ENCODE results near the gene POTEJ. TPM values are rescaled to one million over a fixed set of nuclear protein-coding genes. Genes with fewer than 3 reads are reported as not detected.
"Not testable (repeated sequence)": the region's sequence is repeated elsewhere in the genome, so short reads cannot be mapped to it uniquely, and the experiment has no call there.

POTEJ gene
- polyA plus RNA-seq, 3 donors = not detected

DNA sequence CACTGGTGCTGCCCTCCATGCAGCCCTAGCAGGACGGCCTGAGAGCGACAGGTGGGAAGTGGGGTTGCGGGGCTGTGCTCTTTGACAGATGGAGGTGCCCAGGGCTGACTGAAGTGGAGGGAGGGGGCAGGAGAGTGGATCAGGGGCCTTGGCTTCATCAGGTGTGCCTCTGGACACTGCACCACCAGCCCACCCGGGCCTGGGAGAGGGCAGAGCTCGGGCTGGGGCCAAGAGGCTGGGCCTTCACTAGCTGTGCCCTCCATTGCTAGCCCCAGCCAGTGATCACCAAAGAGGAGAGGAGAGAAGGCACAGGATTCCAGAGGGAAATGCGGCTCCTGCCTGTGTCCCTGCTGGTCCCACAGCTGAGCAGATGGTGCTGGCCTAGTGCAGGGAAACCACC lies 14.5 kb upstream of the POTEJ start:
- H3K4me1 Mint-ChIP-seq = not testable (repeated sequence)

DNA sequence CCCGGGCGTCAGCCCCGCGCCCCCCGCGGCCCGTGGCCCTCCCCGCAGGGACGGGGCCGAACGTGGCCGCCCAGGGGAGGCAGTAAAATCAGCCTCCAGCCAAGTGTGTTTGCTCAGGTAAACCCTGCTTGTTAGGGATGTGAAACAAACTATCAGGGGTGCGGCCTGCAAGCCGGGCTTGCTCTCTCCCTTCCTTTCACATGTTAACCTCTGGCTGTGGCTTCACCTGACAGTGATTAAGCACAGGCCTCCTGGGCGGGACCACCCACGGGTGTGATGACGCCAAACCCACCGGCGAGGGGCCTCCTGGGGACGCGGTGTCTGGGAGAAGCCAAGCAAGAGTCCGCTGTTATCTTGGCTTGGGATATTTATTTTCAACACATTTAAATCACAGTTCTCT lies 13.2 kb upstream of the POTEJ start:
- H3K9me3 ChIP-seq (replicated peaks in 1 of 2; ENCODE audit: control insufficient read depth in 1 of 2, insufficient read depth in 1 of 2, low read length in 2 of 2); H3K79me2 ChIP-seq (ENCODE audit: insufficient read depth, low read length); H3K9me3 Mint-ChIP-seq; H2AFZ ChIP-seq (ENCODE audit: insufficient read depth, low read depth, low read length, poor library complexity, severe bottlenecking); H3K27ac ChIP-seq (ENCODE audit: low read depth in 1 of 2, low read length in 2 of 2); H3K27ac Mint-ChIP-seq; H3K4me3 ChIP-seq (replicated peaks in 1 of 3; ENCODE audit: low read depth in 2 of 3, low read length in 3 of 3); H3K4me3 Mint-ChIP-seq; intact Hi-C loops (cut with micrococcal nuclease); H3K27me3 ChIP-seq (ENCODE audit: control insufficient read depth in 2 of 2, insufficient read depth in 2 of 2, low read length in 2 of 2); H3K36me3 Mint-ChIP-seq; H3K9ac ChIP-seq (ENCODE audit: insufficient read depth, low read length, poor library complexity, severe bottlenecking); DNase-seq; H3K4me2 ChIP-seq (replicated peaks; ENCODE audit: extremely low read depth, low read length, poor library complexity, severe bottlenecking); H4K20me1 ChIP-seq (ENCODE audit: insufficient read depth, low read length); H3K36me3 ChIP-seq (replicated peaks in 1 of 2; ENCODE audit: control insufficient read depth in 1 of 2, insufficient read depth in 2 of 2, low read length in 2 of 2); H3K4me1 ChIP-seq (ENCODE audit: control insufficient read depth in 1 of 2, insufficient read depth in 2 of 2, low read length in 2 of 2); H3K4me1 Mint-ChIP-seq: not testable (repeated sequence)
- H3K27me3 Mint-ChIP-seq (ENCODE audit: low read depth in 3 of 3) = peaks cover 5 to 14% (median 12%) of the 10 kb centered on the region in 3 donors
- WGBS (ENCODE audit: insufficient coverage) = no CpG with 5 or more reads among the region's 22 CpGs

More for the DNA sequence above, 14.5 kb upstream of the POTEJ start:
- H3K4me1 ChIP-seq (ENCODE audit: control insufficient read depth in 1 of 2, insufficient read depth in 2 of 2, low read length in 2 of 2); H3K36me3 ChIP-seq (replicated peaks in 1 of 2; ENCODE audit: control insufficient read depth in 1 of 2, insufficient read depth in 2 of 2, low read length in 2 of 2); H4K20me1 ChIP-seq (ENCODE audit: insufficient read depth, low read length); H3K27me3 ChIP-seq (ENCODE audit: control insufficient read depth in 2 of 2, insufficient read depth in 2 of 2, low read length in 2 of 2); H3K4me3 Mint-ChIP-seq; H3K9me3 ChIP-seq (replicated peaks in 1 of 2; ENCODE audit: control insufficient read depth in 1 of 2, insufficient read depth in 1 of 2, low read length in 2 of 2); H3K4me3 ChIP-seq (replicated peaks in 1 of 3; ENCODE audit: low read depth in 2 of 3, low read length in 3 of 3); H2AFZ ChIP-seq (ENCODE audit: insufficient read depth, low read depth, low read length, poor library complexity, severe bottlenecking); intact Hi-C loops (cut with micrococcal nuclease); H3K79me2 ChIP-seq (ENCODE audit: insufficient read depth, low read length); H3K27ac ChIP-seq (ENCODE audit: low read depth in 1 of 2, low read length in 2 of 2); H3K9ac ChIP-seq (ENCODE audit: insufficient read depth, low read length, poor library complexity, severe bottlenecking); H3K4me2 ChIP-seq (replicated peaks; ENCODE audit: extremely low read depth, low read length, poor library complexity, severe bottlenecking); H3K36me3 Mint-ChIP-seq; H3K9me3 Mint-ChIP-seq; H3K27ac Mint-ChIP-seq; H3K27me3 Mint-ChIP-seq (ENCODE audit: low read depth in 3 of 3); DNase-seq: not testable (repeated sequence)
- WGBS (ENCODE audit: insufficient coverage) = no CpG with 5 or more reads among the region's 6 CpGs

DNA sequence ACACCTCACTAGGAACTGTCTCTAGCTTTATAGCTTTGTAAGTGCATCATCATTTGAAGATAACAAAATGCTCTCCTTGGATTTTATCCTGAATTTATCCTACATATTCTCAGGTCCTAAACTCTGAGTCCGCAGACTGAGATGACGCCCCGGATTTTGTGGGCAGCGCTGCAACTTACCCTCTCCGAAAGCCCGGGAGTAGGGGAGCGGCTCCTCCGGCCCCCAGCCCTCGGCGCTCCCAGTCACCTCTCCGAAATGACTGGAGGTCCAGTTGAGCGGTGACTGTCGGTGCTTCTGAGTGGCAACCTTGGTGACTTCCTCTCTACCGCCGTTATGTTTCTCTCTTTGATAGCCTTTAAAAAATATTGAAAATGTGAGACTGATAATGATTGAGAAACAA lies 12.8 kb upstream of the POTEJ start:
- not testable (repeated sequence) for H3K4me3 Mint-ChIP-seq; H3K4me1 ChIP-seq (ENCODE audit: control insufficient read depth in 1 of 2, insufficient read depth in 2 of 2, low read length in 2 of 2)
- no CpG with 5 or more reads among the region's 15 CpGs for WGBS (ENCODE audit: insufficient coverage)

DNA sequence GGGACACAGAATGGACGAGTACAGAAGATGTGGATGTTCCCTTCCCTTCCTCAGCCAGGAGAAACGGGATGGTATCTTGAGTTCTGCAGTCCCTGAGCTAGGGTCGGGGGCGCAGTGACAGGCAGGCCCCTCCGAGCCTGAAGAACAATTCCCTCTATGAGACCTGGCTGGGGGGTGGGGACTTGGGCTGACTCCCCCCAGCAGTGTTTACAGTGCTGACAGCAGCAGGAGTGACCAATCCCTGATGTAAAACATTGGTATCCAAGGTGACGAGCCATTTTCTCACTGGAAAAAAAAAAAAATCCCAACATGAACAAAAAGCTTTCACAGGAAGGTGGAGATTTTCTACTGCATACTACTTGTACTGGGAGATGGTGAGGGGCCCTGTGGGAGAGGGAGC lies 11.8 kb upstream of the POTEJ start, which contains the start of gene CFC1:
Gene CFC1, minus strand, starts transcription at position 183 of the 400 bp plus-strand sequence. CDS start 288 bp downstream, outside the sequence.
- intact Hi-C loops (cut with micrococcal nuclease); H3K27me3 ChIP-seq (ENCODE audit: control insufficient read depth in 2 of 2, insufficient read depth in 2 of 2, low read length in 2 of 2); H3K79me2 ChIP-seq (ENCODE audit: insufficient read depth, low read length); H3K9me3 ChIP-seq (replicated peaks in 1 of 2; ENCODE audit: control insufficient read depth in 1 of 2, insufficient read depth in 1 of 2, low read length in 2 of 2); H2AFZ ChIP-seq (ENCODE audit: insufficient read depth, low read depth, low read length, poor library complexity, severe bottlenecking); H3K27ac Mint-ChIP-seq; H3K4me1 ChIP-seq (ENCODE audit: control insufficient read depth in 1 of 2, insufficient read depth in 2 of 2, low read length in 2 of 2); DNase-seq; H3K4me2 ChIP-seq (replicated peaks; ENCODE audit: extremely low read depth, low read length, poor library complexity, severe bottlenecking); H3K36me3 ChIP-seq (replicated peaks in 1 of 2; ENCODE audit: control insufficient read depth in 1 of 2, insufficient read depth in 2 of 2, low read length in 2 of 2); H3K9me3 Mint-ChIP-seq; H3K4me3 ChIP-seq (replicated peaks in 1 of 3; ENCODE audit: low read depth in 2 of 3, low read length in 3 of 3); H3K36me3 Mint-ChIP-seq; H3K9ac ChIP-seq (ENCODE audit: insufficient read depth, low read length, poor library complexity, severe bottlenecking); H3K4me3 Mint-ChIP-seq; H3K27ac ChIP-seq (ENCODE audit: low read depth in 1 of 2, low read length in 2 of 2); H3K4me1 Mint-ChIP-seq; H4K20me1 ChIP-seq (ENCODE audit: insufficient read depth, low read length): not testable (repeated sequence)
- WGBS (ENCODE audit: insufficient coverage) = no CpG with 5 or more reads among the region's 6 CpGs
- H3K27me3 Mint-ChIP-seq (ENCODE audit: low read depth in 3 of 3) = peaks cover 8 to 17% (median 11%) of the 10 kb centered on the region in 3 donors

More for the DNA sequence above, 12.8 kb upstream of the POTEJ start:
- H3K79me2 ChIP-seq (ENCODE audit: insufficient read depth, low read length); DNase-seq; H3K27ac Mint-ChIP-seq; H4K20me1 ChIP-seq (ENCODE audit: insufficient read depth, low read length); H3K27me3 ChIP-seq (ENCODE audit: control insufficient read depth in 2 of 2, insufficient read depth in 2 of 2, low read length in 2 of 2); H3K36me3 ChIP-seq (replicated peaks in 1 of 2; ENCODE audit: control insufficient read depth in 1 of 2, insufficient read depth in 2 of 2, low read length in 2 of 2); H3K9ac ChIP-seq (ENCODE audit: insufficient read depth, low read length, poor library complexity, severe bottlenecking); H3K36me3 Mint-ChIP-seq; H3K4me1 Mint-ChIP-seq; H3K4me2 ChIP-seq (replicated peaks; ENCODE audit: extremely low read depth, low read length, poor library complexity, severe bottlenecking); H3K4me3 ChIP-seq (replicated peaks in 1 of 3; ENCODE audit: low read depth in 2 of 3, low read length in 3 of 3); intact Hi-C loops (cut with micrococcal nuclease); H3K27ac ChIP-seq (ENCODE audit: low read depth in 1 of 2, low read length in 2 of 2); H3K9me3 Mint-ChIP-seq; H2AFZ ChIP-seq (ENCODE audit: insufficient read depth, low read depth, low read length, poor library complexity, severe bottlenecking); H3K9me3 ChIP-seq (replicated peaks in 1 of 2; ENCODE audit: control insufficient read depth in 1 of 2, insufficient read depth in 1 of 2, low read length in 2 of 2): not testable (repeated sequence)
- peaks cover 6 to 15% (median 12%) of the 10 kb centered on the region in 3 donors for H3K27me3 Mint-ChIP-seq (ENCODE audit: low read depth in 3 of 3)

Data from CD14-positive monocyte (primary cell).